Fibroblast of the aortic adventitia (primary cell): Measurements from ENCODE around the gene ANKRD34B. TPM values are rescaled to one million over a fixed set of nuclear protein-coding genes. Genes with fewer than 3 reads are reported as not detected.

Experiments
- DNase-seq: peaks from one replicate; pipeline ENCODE4 v3.0.0-alpha.2; 2010; ENCODE audit warnings: low read depth
- H3K4me3 ChIP-seq: 2 replicates; pipeline ENCODE4 v1.5.1; 2011; ENCODE audit warnings: low read depth, mild to moderate bottlenecking, control low read depth, low read length, moderate library complexity
- CTCF ChIP-seq: IDR thresholded peaks from 2 replicates; pipeline ENCODE4 v1.5.1; 2011; ENCODE audit warnings: mild to moderate bottlenecking, low read length, control low read depth, inconsistent platforms; ENCODE audit not compliant: insufficient read depth
- total RNA-seq: library from RNA; depleted of rRNA; stranded (reverse); fragments of >200 nt; gene quantifications from 2 replicates; pipeline ENCODE4 v1.2.3, GENCODE V29; 2012; ENCODE audit warnings: low replicate concordance

ANKRD34B gene
- total RNA-seq = not detected in 2 replicates

- H3K4me3 ChIP-seq = peak within 1 kb of the TSS; percentile 14
- DNase-seq = no peak
- TF ChIP-seq CTCF = no peak
Observed at GRCh38 chr5:80569961-80570786, at the start of gene ANKRD34B. Gene ANKRD34B, minus strand, starts transcription at chr5:80570280. Its CDS starts 10,261 bp downstream, at chr5:80560019.

- H3K4me3 ChIP-seq = no peak overlapping the region
- TF ChIP-seq CTCF = no peak
- DNase-seq = no peak
Observed at GRCh38 chr5:80619086-80619485, 49.0 kb upstream of the ANKRD34B start.

- no peak for DNase-seq
- no peak for TF ChIP-seq CTCF
Observed at GRCh38 chr5:80618438-80618837, 48.4 kb upstream of the ANKRD34B start.

GRCh38 chr5:80615266-80615914 lies 45.3 kb upstream of the ANKRD34B start:
- no peak for DNase-seq
- no peak for TF ChIP-seq CTCF
- H3K4me3 ChIP-seq = no peak overlapping the region

More at GRCh38 chr5:80618438-80618837, 48.4 kb upstream of the ANKRD34B start:
- H3K4me3 ChIP-seq = no peak overlapping the region

GRCh38 chr5:80609692-80610091 lies 39.6 kb upstream of the ANKRD34B start:
- no peak overlapping the region for H3K4me3 ChIP-seq
- no peak for TF ChIP-seq CTCF
- DNase-seq = no peak

GRCh38 chr5:80608731-80609130 lies 38.7 kb upstream of the ANKRD34B start:
- H3K4me3 ChIP-seq = no peak overlapping the region
- TF ChIP-seq CTCF = no peak

More at GRCh38 chr5:80608731-80609130, 38.7 kb upstream of the ANKRD34B start:
- no peak for DNase-seq
